GM23338 (cell line): ENCODE measurements around the gene CPNE2. TPM values are rescaled to one million over a fixed set of nuclear protein-coding genes. Genes with fewer than 3 reads are reported as not detected.
A peak's percentile ranks its signal among the peaks of the same experiment; 100 is the strongest.

Experiments used
- ATAC-seq: fragments of 200-7000 bp; cut with Tn5 transposase; 3 replicates; pipeline ENCODE4 v1.9.1; 2020
- DNase-seq: peaks from one replicate; pipeline ENCODE4 v3.0.0-alpha.2; 2015; ENCODE audit warnings: low spot score
- H2AFZ ChIP-seq: fragments of 200-600 bp; sonication (generic); 2 replicates; pipeline ENCODE4 v1.8.0; 2016; ENCODE audit warnings: antibody characterized with exemption, mild to moderate bottlenecking, moderate library complexity
- H3F3A ChIP-seq: fragments of 200-600 bp; sonication (generic); replicated peaks from 2 replicates; pipeline ENCODE4 v1.8.0; 2017; ENCODE audit warnings: antibody characterized with exemption, mixed run types, low read depth
- H3K27ac ChIP-seq: fragments of 200-600 bp; sonication (generic); 2 replicates; pipeline ENCODE4 v1.6.1; 2016; ENCODE audit warnings: low read depth
- H3K27me3 ChIP-seq: fragments of 200-600 bp; sonication (generic); 2 replicates; pipeline ENCODE4 v1.8.0; 2016; ENCODE audit warnings: mild to moderate bottlenecking, mixed run types, moderate library complexity; ENCODE audit not compliant: insufficient read depth
- H3K36me3 ChIP-seq: fragments of 200-600 bp; sonication (generic); 2 replicates; pipeline ENCODE4 v1.8.0; 2016; ENCODE audit warnings: mild to moderate bottlenecking; ENCODE audit not compliant: insufficient read depth
- H3K4me1 ChIP-seq: fragments of 200-600 bp; sonication (generic); 2 replicates; pipeline ENCODE4 v1.8.0; 2016; ENCODE audit warnings: mild to moderate bottlenecking, moderate library complexity; ENCODE audit not compliant: insufficient read depth
- H3K4me2 ChIP-seq: fragments of 200-600 bp; sonication (generic); 2 replicates; pipeline ENCODE4 v1.7.1; 2017; ENCODE audit warnings: mixed run types
- H3K4me3 ChIP-seq: fragments of 200-600 bp; sonication (generic); 2 replicates; pipeline ENCODE4 v1.6.1; 2016; ENCODE audit warnings: mixed run types
- H3K79me2 ChIP-seq: fragments of 200-600 bp; sonication (generic); replicated peaks from 2 replicates; pipeline ENCODE4 v1.8.0; 2017; ENCODE audit warnings: mild to moderate bottlenecking; ENCODE audit not compliant: insufficient read depth
- H3K9me2 ChIP-seq: fragments of 200-600 bp; sonication (generic); 2 replicates; pipeline ENCODE4 v1.8.0; 2017; ENCODE audit not compliant: insufficient read depth
- H4K20me1 ChIP-seq: fragments of 200-600 bp; sonication (generic); replicated peaks from 2 replicates; pipeline ENCODE4 v1.8.0; 2017; ENCODE audit warnings: mild to moderate bottlenecking; ENCODE audit not compliant: insufficient read depth
- H3K27ac Mint-ChIP-seq: 2 replicates; pipeline ENCODE4 v1.8.0; 2020; ENCODE audit warnings: inconsistent platforms, mild to moderate bottlenecking, moderate library complexity, mixed read lengths
- H3K27me3 Mint-ChIP-seq: 3 replicates; pipeline ENCODE4 v1.8.0; 2022; ENCODE audit warnings: low read depth, mild to moderate bottlenecking, moderate library complexity, mixed read lengths, inconsistent platforms; ENCODE audit not compliant: insufficient read depth, poor library complexity
- H3K36me3 Mint-ChIP-seq: 3 replicates; pipeline ENCODE4 v1.8.0; 2021; ENCODE audit warnings: low read depth, mild to moderate bottlenecking, inconsistent platforms, moderate library complexity, mixed read lengths
- H3K4me1 Mint-ChIP-seq: 3 replicates; pipeline ENCODE4 v1.8.0; 2020; ENCODE audit warnings: mild to moderate bottlenecking, inconsistent platforms, mixed read lengths
- H3K4me3 Mint-ChIP-seq: 3 replicates; pipeline ENCODE4 v1.8.0; 2021; ENCODE audit warnings: moderate library complexity, mild to moderate bottlenecking, inconsistent platforms, mixed read lengths
- H3K9me3 Mint-ChIP-seq: 3 replicates; pipeline ENCODE4 v1.8.0; 2020; ENCODE audit warnings: moderate library complexity, mild to moderate bottlenecking, inconsistent platforms, mixed read lengths
- CREB1 ChIP-seq: fragments of 250-450 bp; sonication (Bioruptor Pico); IDR thresholded peaks from 2 replicates; pipeline ENCODE4 v1.5.0; 2020; ENCODE audit warnings: low read depth, mild to moderate bottlenecking, moderate library complexity
- CTCF ChIP-seq, 2 experiments: fragments of 200-600 bp in 1 of 2; sonication (generic) in 1 of 2; conservative IDR thresholded peaks; 2 replicates each; pipeline versions ENCODE4 v1.5.1 to v1.6.1; 2016 to 2017; ENCODE audit warnings: antibody characterized with exemption in 2 of 2, low read depth in 2 of 2, mild to moderate bottlenecking in 2 of 2, moderate library complexity in 1 of 2
- EZH2 ChIP-seq: fragments of 200-600 bp; sonication (generic); IDR thresholded peaks from one replicate; pipeline ENCODE4 v1.8.0; 2017; ENCODE audit warnings: antibody characterized with exemption, mild to moderate bottlenecking, low read depth; ENCODE audit not compliant: unreplicated experiment
- EZH2phosphoT487 ChIP-seq: fragments of 200-600 bp; sonication (generic); IDR thresholded peaks from one replicate; pipeline ENCODE4 v1.8.1; 2018; ENCODE audit warnings: antibody characterized with exemption; ENCODE audit not compliant: unreplicated experiment
- JUNB ChIP-seq: IDR thresholded peaks from one replicate; pipeline ENCODE4 v1.6.1; 2016; ENCODE audit warnings: antibody characterized with exemption; ENCODE audit not compliant: unreplicated experiment
- ZNF114 ChIP-seq: fragments of 250-450 bp; sonication (Bioruptor Pico); IDR thresholded peaks from 2 replicates; pipeline ENCODE4 v1.5.0; 2020; ENCODE audit warnings: mild to moderate bottlenecking, moderate library complexity
- ZNF331 ChIP-seq: fragments of 250-450 bp; sonication (Bioruptor Pico); IDR thresholded peaks from 2 replicates; pipeline ENCODE4 v1.5.0; 2020; ENCODE audit warnings: low read depth, mild to moderate bottlenecking, moderate library complexity
- ZNF462 ChIP-seq: fragments of 250-450 bp; sonication (Bioruptor Pico); IDR thresholded peaks from 2 replicates; pipeline ENCODE4 v1.5.0; 2020; ENCODE audit warnings: mild to moderate bottlenecking, moderate library complexity
- polyA plus RNA-seq: library from polyadenylated mRNA; unstranded; fragments of >200 nt; fragmentation: Nextera tagmentation; extraction: Ambion mirVana; gene quantifications from 2 replicates; pipeline ENCODE4 v1.2.1, GENCODE V29; 2016
- total RNA-seq: library from RNA; depleted of rRNA; stranded (reverse); fragments of >200 nt; shearing (Covaris generic); gene quantifications from 2 replicates; pipeline ENCODE4 v1.2.3, GENCODE V29; 2014

The CPNE2 gene
- total and polyA plus RNA-seq, 2 experiments from 2014 or later, result 7.1 to 11.3 TPM

GRCh38 chr16:57084257-57084770, 8.1 kb upstream of the CPNE2 start:
- no peak overlapping the region for H3K27ac ChIP-seq
- no peaks in the 10 kb centered on the region for H3K79me2 ChIP-seq
- H3K4me3 ChIP-seq, result no peak overlapping the region
- H3K4me1 ChIP-seq, result no peaks in the 10 kb centered on the region
- Mint-ChIP-seq H3K27me3 (peaks cover 2% of the 10 kb centered on the region), H3K4me3 (no peak overlapping the region), H3K27ac (no peak overlapping the region), H3K9me3 (no peaks in the 10 kb centered on the region), H3K4me1 (peaks cover 10% of the 10 kb centered on the region), H3K36me3 (no peaks in the 10 kb centered on the region)
- DNase-seq, result peak; percentile 90
- no peaks in the 10 kb centered on the region for H3F3A ChIP-seq
- peak; percentile 94 for ATAC-seq
- H2AFZ ChIP-seq, result no peak overlapping the region; the same call in 1 of the 2 replicates
- no peaks in the 10 kb centered on the region for H3K9me2 ChIP-seq
- no peak overlapping the region for H3K4me2 ChIP-seq
- H4K20me1 ChIP-seq, result no peaks in the 10 kb centered on the region
- H3K27me3 ChIP-seq, result no peaks in the 10 kb centered on the region
- TF ChIP-seq CREB1 (CRISPR knock-in tag) (no peak), ZNF331 (no peak), JUNB (no peak), CTCF (conservative IDR thresholded peaks at IDR 0.05; ENCODE audit: low read depth in 2 of 2) (peak; percentile 94 to 96), EZH2phosphoT487 (no peak), ZNF114 (CRISPR knock-in tag) (no peak), EZH2 (no peak), ZNF462 (CRISPR knock-in tag) (no peak)
- no peaks in the 10 kb centered on the region for H3K36me3 ChIP-seq
